ENCODE measurements around the gene GNS. TPM values are rescaled to one million over a fixed set of nuclear protein-coding genes. Genes with fewer than 3 reads are reported as not detected.

Gene GNS
- total RNA-seq, 1 donor from 2014 or later, result 97.2 TPM

- Histone ChIP-seq H3K27ac (replicated peaks) (no peak overlapping the region), H3K36me3 (no peaks in the 10 kb centered on the region), H3K4me3 (no peak overlapping the region), H3K9me3 (replicated peaks) (peaks cover 4% of the 10 kb centered on the region), H3K4me1 (no peaks in the 10 kb centered on the region), H3K27me3 (ENCODE audit: low read depth) (no peaks in the 10 kb centered on the region)
- TF ChIP-seq CTCF (IDR thresholded peaks at IDR 0.05; ENCODE audit: borderline replicate concordance), result no peak
- intact Hi-C loops (cut with micrococcal nuclease), result no loop called here
- no peak for DNase-seq
Observed at GRCh38 chr12:64794305-64794704, 35.1 kb upstream of the GNS start.

- H3K27me3 ChIP-seq (ENCODE audit: low read depth), result no peaks in the 10 kb centered on the region
- no peak overlapping the region for H3K4me3 ChIP-seq
- intact Hi-C loops (cut with micrococcal nuclease), result no loop called here
Observed at GRCh38 chr12:64793610-64794009, 34.4 kb upstream of the GNS start.

GRCh38 chr12:64792128-64792527, 32.9 kb upstream of the GNS start:
- no peak overlapping the region for H3K27ac ChIP-seq (replicated peaks)
- H3K36me3 ChIP-seq, result no peaks in the 10 kb centered on the region
- TF ChIP-seq CTCF (IDR thresholded peaks at IDR 0.05; ENCODE audit: borderline replicate concordance), result no peak
- no peak overlapping the region for H3K4me3 ChIP-seq
- no peak for DNase-seq
- H3K4me1 ChIP-seq, result no peaks in the 10 kb centered on the region
- peaks cover 4% of the 10 kb centered on the region for H3K9me3 ChIP-seq (replicated peaks)
- no peaks in the 10 kb centered on the region for H3K27me3 ChIP-seq (ENCODE audit: low read depth)
- intact Hi-C loops (cut with micrococcal nuclease), result no loop called here

More at GRCh38 chr12:64793610-64794009, 34.4 kb upstream of the GNS start:
- H3K4me1 ChIP-seq, result no peaks in the 10 kb centered on the region
- H3K9me3 ChIP-seq (replicated peaks), result peaks cover 4% of the 10 kb centered on the region
- DNase-seq, result no peak
- no peak overlapping the region for H3K27ac ChIP-seq (replicated peaks)
- H3K36me3 ChIP-seq, result no peaks in the 10 kb centered on the region
- no peak for TF ChIP-seq CTCF (IDR thresholded peaks at IDR 0.05; ENCODE audit: borderline replicate concordance)

GRCh38 chr12:64791036-64791435, 31.8 kb upstream of the GNS start:
- intact Hi-C loops (cut with micrococcal nuclease), result no loop called here
- H3K4me1 ChIP-seq, result no peaks in the 10 kb centered on the region
- H3K9me3 ChIP-seq (replicated peaks), result peaks cover 4% of the 10 kb centered on the region
- H3K27me3 ChIP-seq (ENCODE audit: low read depth), result peaks cover 9% of the 10 kb centered on the region
- DNase-seq, result no peak
- H3K27ac ChIP-seq (replicated peaks), result no peak overlapping the region
- no peaks in the 10 kb centered on the region for H3K36me3 ChIP-seq
- no peak overlapping the region for H3K4me3 ChIP-seq
- TF ChIP-seq CTCF (IDR thresholded peaks at IDR 0.05; ENCODE audit: borderline replicate concordance), result no peak

- intact Hi-C loops (cut with micrococcal nuclease), result no loop called here
- peaks cover 4% of the 10 kb centered on the region for H3K9me3 ChIP-seq (replicated peaks)
Observed at GRCh38 chr12:64790166-64790565, 31.0 kb upstream of the GNS start.

More at GRCh38 chr12:64790166-64790565, 31.0 kb upstream of the GNS start:
- peaks cover 16% of the 10 kb centered on the region for H3K27me3 ChIP-seq (ENCODE audit: low read depth)
- no peaks in the 10 kb centered on the region for H3K4me1 ChIP-seq
- no peak for DNase-seq
- H3K27ac ChIP-seq (replicated peaks), result no peak overlapping the region
- no peak overlapping the region for H3K4me3 ChIP-seq
- no peaks in the 10 kb centered on the region for H3K36me3 ChIP-seq
- TF ChIP-seq CTCF (IDR thresholded peaks at IDR 0.05; ENCODE audit: borderline replicate concordance), result no peak

Measured in left ventricle myocardium inferior (tissue), 1 donor.